GM08714 (cell line): Measurements from ENCODE around the gene TGM3.

Experiments used
- H3K4me3 ChIP-seq: fragments of 200-500 bp; sonication (Bioruptor generic); 2 replicates; pipeline ENCODE4 v1.5.1; 2014; ENCODE audit warnings: mild to moderate bottlenecking, low read length, inconsistent platforms
- ZNF274 ChIP-seq: IDR thresholded peaks from 2 replicates; pipeline ENCODE4 v1.6.1; 2012; ENCODE audit warnings: mild to moderate bottlenecking, low read depth, low read length

The TGM3 gene

GRCh38 chr20:2382833-2383232, 87.0 kb downstream of the TGM3 start:
- TF ChIP-seq ZNF274 = no peak

GRCh38 chr20:2385026-2385425, 89.2 kb downstream of the TGM3 start:
- no peak for TF ChIP-seq ZNF274
- no peak overlapping the region for H3K4me3 ChIP-seq

More at GRCh38 chr20:2382833-2383232, 87.0 kb downstream of the TGM3 start:
- H3K4me3 ChIP-seq = no peak overlapping the region

DNA sequence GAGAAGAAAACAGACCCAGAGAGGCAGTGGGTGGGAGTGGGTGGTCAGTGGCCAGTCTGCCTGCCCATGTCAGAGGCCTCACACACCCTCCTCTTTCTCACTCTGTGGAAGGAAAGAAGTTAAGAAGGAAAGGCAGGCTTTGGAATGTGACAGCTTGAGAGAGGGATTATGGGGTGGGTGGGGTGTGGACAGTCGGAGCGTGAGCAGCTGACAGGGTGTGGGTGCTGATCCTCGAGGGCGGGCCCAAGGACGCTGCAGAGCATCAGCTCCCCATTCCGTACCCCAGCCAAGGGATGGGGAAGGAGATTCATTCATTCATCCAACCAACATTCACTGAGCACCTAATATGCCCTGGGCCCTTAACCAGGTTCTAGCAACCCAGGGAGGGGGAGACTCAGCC, 89.7 kb downstream of the TGM3 start:
- TF ChIP-seq ZNF274 = no peak
- no peak overlapping the region for H3K4me3 ChIP-seq

DNA sequence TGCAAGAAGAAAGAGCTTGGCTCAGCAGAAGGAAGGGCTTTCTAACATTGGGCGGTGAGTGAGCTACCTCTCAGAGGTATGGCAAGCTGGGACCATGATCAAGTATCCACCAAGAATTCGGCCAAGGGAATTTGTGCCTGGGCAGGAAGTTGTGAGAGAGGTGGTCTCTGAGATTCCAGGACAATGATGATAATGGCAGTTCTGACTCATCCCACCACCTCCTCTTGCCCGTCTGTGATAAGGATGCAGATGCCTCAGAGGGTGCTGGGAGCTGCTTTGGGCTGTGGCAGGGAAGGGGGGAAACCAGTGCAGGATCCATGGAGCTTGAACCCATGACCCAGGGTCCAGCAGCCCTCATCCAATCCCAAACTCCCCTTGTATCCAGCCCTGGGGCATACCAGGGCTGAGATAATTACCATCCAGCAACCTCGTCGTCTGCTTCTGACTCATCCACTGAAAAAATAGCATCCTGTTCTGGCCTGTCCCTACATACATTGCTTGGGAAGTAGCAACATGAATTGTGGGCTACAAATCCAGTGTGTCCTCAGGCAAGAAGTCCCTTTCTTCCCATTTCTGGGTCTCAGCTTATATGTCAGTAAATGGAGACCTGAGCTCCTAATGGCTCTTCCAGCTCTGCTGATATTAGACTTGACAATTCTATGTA, 90.8 kb downstream of the TGM3 start:
- no peak overlapping the region for H3K4me3 ChIP-seq
- TF ChIP-seq ZNF274 = no peak

GRCh38 chr20:2387180-2387577, 91.4 kb downstream of the TGM3 start:
- no peak for TF ChIP-seq ZNF274
- no peak overlapping the region for H3K4me3 ChIP-seq

DNA sequence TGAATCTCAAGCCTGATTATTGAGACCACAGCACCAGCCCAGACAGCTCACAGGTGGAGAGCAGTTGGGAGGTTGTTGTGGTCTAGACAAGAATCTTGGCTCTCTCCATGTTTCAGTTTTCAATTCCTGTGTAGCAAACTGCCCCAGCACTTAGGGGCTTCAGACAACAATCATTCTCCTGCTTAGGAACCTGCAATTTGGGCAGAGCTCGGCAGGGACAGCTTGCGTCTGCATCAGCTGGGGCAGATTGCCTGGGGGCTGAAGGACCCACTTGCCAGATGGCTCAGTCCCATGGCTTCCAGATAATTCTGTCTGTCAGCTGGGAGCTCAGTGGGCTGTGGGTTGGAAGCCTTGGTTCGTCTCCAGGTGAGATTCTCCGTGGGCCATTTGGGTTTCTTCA, 91.8 kb downstream of the TGM3 start:
- no peak overlapping the region for H3K4me3 ChIP-seq
- TF ChIP-seq ZNF274 = no peak
